Lung (tissue), 12 donors: ENCODE data around the gene RBSN. TPM values are rescaled to one million over a fixed set of nuclear protein-coding genes. Genes with fewer than 3 reads are reported as not detected.

Experiments
- ATAC-seq: fragments of 200-7000 bp; cut with Tn5 transposase; one replicate; pipeline ENCODE4 v1.9.1; 2020; ENCODE audit warnings: moderate number of reproducible peaks; ENCODE audit not compliant: insufficient read depth, low FRiP score
- DNase-seq, 3 donors: peaks; one replicate each; pipeline ENCODE4 v3.0.0-alpha.2; 2013 to 2017
- H3K27ac ChIP-seq, 2 donors: one replicate each; pipeline ENCODE4 v1.5.1; 2013; ENCODE audit warnings: mild to moderate bottlenecking in 2 of 2, moderate library complexity in 2 of 2, control low read depth in 1 of 2, inconsistent platforms in 1 of 2, low read depth in 1 of 2, low read length in 1 of 2
- H3K27me3 ChIP-seq, 3 donors: one replicate each; pipeline ENCODE4 v1.5.1; 2013; ENCODE audit warnings: low read length in 2 of 3; ENCODE audit not compliant: control insufficient read depth in 3 of 3, insufficient read depth in 3 of 3
- H3K36me3 ChIP-seq, 4 donors: one replicate each; pipeline ENCODE4 v1.5.1; 2013; ENCODE audit warnings: low read length in 4 of 4, mild to moderate bottlenecking in 1 of 4, moderate library complexity in 1 of 4; ENCODE audit not compliant: control insufficient read depth in 4 of 4, insufficient read depth in 4 of 4
- H3K4me1 ChIP-seq, 5 donors: one replicate each; pipeline ENCODE4 v1.5.1; 2013; ENCODE audit warnings: low read length in 5 of 5, mild to moderate bottlenecking in 2 of 5, moderate library complexity in 1 of 5; ENCODE audit not compliant: control insufficient read depth in 5 of 5, insufficient read depth in 5 of 5
- H3K4me3 ChIP-seq: one replicate; pipeline ENCODE4 v1.5.1; 2013; ENCODE audit warnings: mild to moderate bottlenecking, control low read depth, moderate library complexity
- H3K9ac ChIP-seq, 2 donors: one replicate each; pipeline ENCODE4 v1.5.1; 2013; ENCODE audit warnings: low read length in 2 of 2, control low read depth in 1 of 2; ENCODE audit not compliant: insufficient read depth in 1 of 2
- H3K9me3 ChIP-seq, 4 donors: one replicate each; pipeline ENCODE4 v1.5.1; 2013; ENCODE audit warnings: low read length in 3 of 4, mild to moderate bottlenecking in 1 of 4, moderate library complexity in 1 of 4; ENCODE audit not compliant: control insufficient read depth in 4 of 4, insufficient read depth in 3 of 4
- CTCF ChIP-seq: IDR thresholded peaks from 2 replicates; pipeline ENCODE4 v1.5.1; 2012; ENCODE audit warnings: mild to moderate bottlenecking; ENCODE audit errors: control extremely low read depth, extremely low read depth
- WGBS, 2 donors: extraction: QIAGEN DNeasy Blood & Tissue Kit; methylation state at CpG; one replicate each; pipeline ENCODE4 v1.1.7; 2013; 5-methylcytosine and 5-hydroxymethylcytosine counted together
- polyA plus RNA-seq, 2 donors: library from polyadenylated mRNA; stranded (reverse); fragments of 200-250 nt; gene quantifications; one replicate each; pipeline ENCODE4 v1.2.1, GENCODE V29; 2013
- total RNA-seq, 2 donors: library from RNA; depleted of rRNA in 1 of 2; stranded (reverse); fragments of >200 nt in 1 of 2; gene quantifications; one replicate each; pipeline ENCODE4 v1.2.1, GENCODE V29; 2014 to 2021
- donor health status: control.
- donor health status: control.
- donor health status: Bipolar disorder and iron deficiency.
- donor health status: healthy.
- donor health status: DM: yes; HTN: yes; CAD: no.

RBSN gene
- total and polyA plus RNA-seq, 4 donors, result 7.9 to 33.8 (median 17.4) TPM

DNA sequence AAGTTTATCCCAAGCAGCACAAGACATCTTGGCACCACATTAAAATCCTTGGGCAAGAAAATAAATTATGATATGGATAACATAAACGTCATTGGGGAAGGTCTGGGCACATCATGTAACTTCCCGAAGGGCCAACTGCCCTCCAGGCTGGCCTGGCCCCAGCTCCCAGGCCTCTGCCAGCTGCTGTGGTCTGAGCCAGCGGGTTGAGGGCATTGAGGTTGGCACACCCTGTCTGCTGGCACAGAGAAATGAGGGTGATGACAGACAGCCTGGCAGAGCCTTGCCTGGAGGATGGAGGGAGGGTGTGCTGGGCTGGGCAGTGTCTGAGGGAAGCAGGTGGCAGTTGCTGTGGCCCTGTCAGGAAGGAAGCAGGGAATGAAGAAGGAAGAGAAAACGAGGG lies 3.3 kb upstream of the RBSN start:
- TF ChIP-seq CTCF, result no peak
- no peak for ATAC-seq
- 14 to 15% methylated on average over 4 of the region's 4 CpGs for WGBS, 2 donors
- Histone ChIP-seq H3K9me3 (no peaks in the 10 kb centered on the region), H3K36me3 (peaks cover 0 to 5% (median 0%) of the 10 kb centered on the region in 4 donors), H3K27ac (peak overlapping the region in 1 of 2 donors; percentile 91), H3K9ac (no peak overlapping the region), H3K4me1 (peaks cover 1 to 13% (median 7%) of the 10 kb centered on the region in 5 donors), H3K4me3 (no peak overlapping the region), H3K27me3 (no peaks in the 10 kb centered on the region)
- DNase-seq, result no peak

GRCh38 chr3:15099364-15100098 lies 583 bp upstream of the RBSN start:
- DNase-seq (no peak), ATAC-seq (no peak)
- Histone ChIP-seq H3K4me3 (peak overlapping the region; percentile 92), H3K27me3 (no peaks in the 10 kb centered on the region), H3K27ac (peak overlapping the region; percentile 85 to 90), H3K9me3 (no peaks in the 10 kb centered on the region), H3K4me1 (peaks cover 3 to 13% (median 7%) of the 10 kb centered on the region in 5 donors), H3K9ac (peak overlapping the region; percentile 79 to 90), H3K36me3 (peaks cover 6 to 18% (median 15%) of the 10 kb centered on the region in 4 donors)
- 16 to 17% methylated on average over 19 of the region's 19 CpGs for WGBS, 2 donors
- no peak for TF ChIP-seq CTCF

DNA sequence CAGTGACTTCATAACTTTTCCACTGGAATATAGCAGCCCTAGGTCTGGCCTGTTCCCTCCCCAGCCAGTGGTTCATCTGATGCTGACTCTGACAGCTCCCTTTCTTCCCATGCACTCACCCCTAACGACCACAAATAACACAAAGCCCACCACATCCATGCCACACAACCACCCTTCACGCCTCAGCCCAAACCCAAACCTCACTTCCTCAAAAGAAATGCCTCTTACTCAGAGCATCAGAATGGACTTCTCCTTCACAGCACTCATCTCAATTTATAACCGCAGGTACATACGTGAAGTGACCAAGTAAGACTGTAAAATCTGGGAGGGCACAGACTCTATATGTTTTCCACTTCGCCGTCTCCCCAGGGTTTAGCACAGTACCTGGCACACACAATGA lies 1.1 kb downstream of the RBSN start:
- 20 to 35% methylated on average over 6 of the region's 6 CpGs for WGBS, 2 donors
- Histone ChIP-seq H3K4me3 (peak overlapping the region; percentile 0), H3K27me3 (no peaks in the 10 kb centered on the region), H3K9me3 (no peaks in the 10 kb centered on the region), H3K9ac (peak overlapping the region; percentile 21 to 85), H3K4me1 (peaks cover 0 to 13% (median 7%) of the 10 kb centered on the region in 5 donors), H3K36me3 (peaks cover 8 to 27% (median 18%) of the 10 kb centered on the region in 4 donors), H3K27ac (no peak overlapping the region)
- DNase-seq, result no peak
- TF ChIP-seq CTCF, result no peak
- ATAC-seq, result no peak
